H1 (cell line): ENCODE data around the gene DOHH. TPM values are rescaled to one million over a fixed set of nuclear protein-coding genes. Genes with fewer than 3 reads are reported as not detected.
A peak's percentile ranks its signal among the peaks of the same experiment; 100 is the strongest.

Experiments used
- CTCF ChIA-PET: fragments of 300-600 bp; sonication (Branson Sonifier 250); formaldehyde crosslinking; loops from one replicate; lab custom pipeline; 2021; ENCODE audit not compliant: partially characterized antibody; lab: Charles Lee
- POLR2A ChIA-PET: fragments of 300-600 bp; sonication (Branson Sonifier 250); formaldehyde crosslinking; loops from one replicate; lab custom pipeline; 2021; ENCODE audit warnings: inconsistent platforms; ENCODE audit not compliant: partially characterized antibody; lab: Charles Lee
- DNase-seq, 2 experiments: peaks; one replicate each; pipeline versions ENCODE4 v3.0.0 to v3.0.0-alpha.2; 2010 to 2022; ENCODE audit warnings: low spot score in 2 of 2, low read depth in 1 of 2, mixed read lengths in 1 of 2
- FAIRE-seq: peaks from 2 replicates; lab custom pipeline; 2011; peaks lifted over from hg19 to GRCh38; lab: Jason Lieb, UNC
- H2AFZ ChIP-seq: 2 replicates; pipeline ENCODE4 v1.8.1; 2012; ENCODE audit warnings: low read length, inconsistent platforms
- H2AK5ac ChIP-seq: 2 replicates; pipeline ENCODE4 v1.6.1; 2013; ENCODE audit warnings: low read depth, low read length
- H2BK120ac ChIP-seq: replicated peaks from 2 replicates; pipeline ENCODE3; 2013; ENCODE audit warnings: low read depth, low read length, inconsistent platforms
- H2BK12ac ChIP-seq: 2 replicates; pipeline ENCODE4 v1.6.1; 2013; ENCODE audit warnings: low read depth, low read length
- H2BK15ac ChIP-seq: 2 replicates; pipeline ENCODE4 v1.6.1; 2013; ENCODE audit warnings: low read length
- H2BK20ac ChIP-seq: 2 replicates; pipeline ENCODE4 v1.6.1; 2013; ENCODE audit warnings: low read length
- H2BK5ac ChIP-seq: 2 replicates; pipeline ENCODE4 v1.6.1; 2013; ENCODE audit warnings: low read depth, low read length
- H3K14ac ChIP-seq: 2 replicates; pipeline ENCODE4 v1.6.1; 2013; ENCODE audit warnings: inconsistent platforms; ENCODE audit not compliant: insufficient read length
- H3K18ac ChIP-seq: 2 replicates; pipeline ENCODE4 v1.6.1; 2013; ENCODE audit warnings: low read length; ENCODE audit errors: extremely low read depth
- H3K23ac ChIP-seq: 2 replicates; pipeline ENCODE4 v1.6.1; 2013; ENCODE audit warnings: inconsistent platforms; ENCODE audit not compliant: insufficient read length
- H3K23me2 ChIP-seq: 2 replicates; pipeline ENCODE4 v1.6.1; 2013; ENCODE audit warnings: low read depth, low read length
- H3K27ac ChIP-seq: 2 replicates; pipeline ENCODE4 v1.6.1; 2011; ENCODE audit warnings: low read depth, low read length, inconsistent platforms
- H3K27me3 ChIP-seq, 4 experiments: replicated peaks in 1 of 4; 1 replicate in 1 of 4; 2 replicates in 3 of 4; pipeline versions ENCODE4 v1.6.1 to v1.8.1; 2011 to 2013; ENCODE audit warnings: low read length in 3 of 4, mild to moderate bottlenecking in 3 of 4, inconsistent platforms in 2 of 4, mixed read lengths in 2 of 4, moderate library complexity in 1 of 4; ENCODE audit not compliant: control insufficient read depth in 3 of 4, insufficient read depth in 3 of 4; ENCODE audit errors: extremely low read depth in 1 of 4
- H3K36me3 ChIP-seq, 4 experiments: 2 replicates each; pipeline versions ENCODE4 v1.6.1 to v1.8.1; 2011 to 2013; ENCODE audit warnings: mild to moderate bottlenecking in 4 of 4, low read length in 3 of 4, moderate library complexity in 2 of 4, control low read depth in 1 of 4, inconsistent platforms in 1 of 4; ENCODE audit not compliant: insufficient read depth in 4 of 4, control insufficient read depth in 2 of 4
- H3K4ac ChIP-seq: replicated peaks from 2 replicates; pipeline ENCODE3; 2013; ENCODE audit warnings: low read length, low read depth, mixed read lengths, inconsistent platforms; ENCODE audit not compliant: insufficient read length
- H3K4me1 ChIP-seq, 4 experiments: replicated peaks in 1 of 4; 1 replicate in 1 of 4; 2 replicates in 3 of 4; pipeline versions ENCODE4 v1.6.1 to v1.8.1; 2011 to 2013; ENCODE audit warnings: low read length in 3 of 4, inconsistent platforms in 2 of 4, mixed read lengths in 1 of 4; ENCODE audit not compliant: insufficient read depth in 4 of 4, control insufficient read depth in 3 of 4
- H3K4me2 ChIP-seq, 2 experiments: 2 replicates each; pipeline versions ENCODE4 v1.6.1 to v1.8.1; 2011 to 2013; ENCODE audit warnings: low read depth in 2 of 2, low read length in 2 of 2, control low read depth in 1 of 2, inconsistent platforms in 1 of 2, mild to moderate bottlenecking in 1 of 2; ENCODE audit not compliant: insufficient read depth in 1 of 2
- H3K4me3 ChIP-seq, 4 experiments: fragments of 200-600, 300-600 bp in 1 of 4; sonication (generic), shearing (Covaris generic), sonication (Bioruptor Twin) in 1 of 4; 2 replicates each; pipeline versions ENCODE4 v1.5.1 to v1.8.1; 2011 to 2016; ENCODE audit warnings: low read length in 4 of 4, low read depth in 3 of 4, control low read depth in 2 of 4, inconsistent platforms in 2 of 4, mild to moderate bottlenecking in 2 of 4, mixed read lengths in 1 of 4, moderate library complexity in 1 of 4; ENCODE audit not compliant: insufficient read depth in 2 of 4; ENCODE audit errors: extremely low read depth in 1 of 4
- H3K56ac ChIP-seq: replicated peaks from 2 replicates; pipeline ENCODE3; 2013; ENCODE audit warnings: low read depth, mild to moderate bottlenecking, mixed read lengths, low read length, inconsistent platforms; ENCODE audit not compliant: insufficient read length
- H3K79me1 ChIP-seq: 2 replicates; pipeline ENCODE4 v1.6.1; 2013; ENCODE audit warnings: low read depth, low read length, control low read depth
- H3K79me2 ChIP-seq, 2 experiments: 2 replicates each; pipeline versions ENCODE4 v1.6.1 to v1.8.1; 2012 to 2013; ENCODE audit warnings: low read length in 2 of 2, mild to moderate bottlenecking in 2 of 2, inconsistent platforms in 1 of 2; ENCODE audit not compliant: insufficient read depth in 2 of 2, control insufficient read depth in 1 of 2
- H3K9ac ChIP-seq, 4 experiments: replicated peaks in 1 of 4; 1 replicate in 1 of 4; 2 replicates in 3 of 4; pipeline versions ENCODE4 v1.6.1 to v1.8.1; 2011 to 2013; ENCODE audit warnings: low read depth in 3 of 4, low read length in 3 of 4, control low read depth in 2 of 4, mild to moderate bottlenecking in 2 of 4, moderate library complexity in 2 of 4, inconsistent platforms in 1 of 4; ENCODE audit errors: extremely low read depth in 1 of 4
- H3K9me3 ChIP-seq, 2 experiments: 2 replicates each; pipeline versions ENCODE4 v1.6.1 to v1.8.1; 2012 to 2013; ENCODE audit warnings: mild to moderate bottlenecking in 2 of 2, moderate library complexity in 2 of 2, control low read depth in 1 of 2, inconsistent platforms in 1 of 2, low read depth in 1 of 2, low read length in 1 of 2, mixed read lengths in 1 of 2; ENCODE audit not compliant: insufficient read depth in 2 of 2
- H4K20me1 ChIP-seq, 2 experiments: replicated peaks in 1 of 2; 2 replicates each; pipeline versions ENCODE3 to v1.8.1; 2011 to 2013; ENCODE audit warnings: inconsistent platforms in 2 of 2, low read length in 2 of 2, mild to moderate bottlenecking in 1 of 2; ENCODE audit not compliant: insufficient read depth in 2 of 2, control insufficient read depth in 1 of 2
- H4K5ac ChIP-seq: 2 replicates; pipeline ENCODE4 v1.6.1; 2013; ENCODE audit warnings: low read length, low read depth, mixed read lengths, inconsistent platforms; ENCODE audit not compliant: insufficient read length
- H4K8ac ChIP-seq: 2 replicates; pipeline ENCODE4 v1.8.0; 2013; ENCODE audit warnings: mild to moderate bottlenecking, moderate library complexity, low read length, inconsistent platforms; ENCODE audit not compliant: insufficient read depth; ENCODE audit errors: extremely low read depth
- H4K91ac ChIP-seq: replicated peaks from 2 replicates; pipeline ENCODE3; 2013; ENCODE audit warnings: low read length, mixed read lengths, inconsistent platforms; ENCODE audit not compliant: insufficient read length
- EGR1 ChIP-seq: IDR thresholded peaks from 2 replicates; pipeline ENCODE4 v1.6.1; 2011; ENCODE audit warnings: low read depth, low read length, borderline replicate concordance
- WGBS, 2 experiments: shearing (Covaris generic) in 1 of 2; methylation state at CpG; one replicate each; pipeline versions ENCODE4 v1.1.6 to v1.1.7; 2013 to 2015; ENCODE audit warnings: low lambda C conversion rate in 2 of 2, mixed read lengths in 2 of 2, inconsistent platforms in 1 of 2, low coverage in 1 of 2, missing lambda C conversion rate in 1 of 2; ENCODE audit not compliant: insufficient replicate concordance in 2 of 2, insufficient coverage in 1 of 2, insufficient read length in 1 of 2; ENCODE audit errors: extremely low coverage in 1 of 2, missing lambda C conversion rate in 1 of 2; 5-methylcytosine and 5-hydroxymethylcytosine counted together
- polyA plus RNA-seq, 7 experiments: library from polyadenylated mRNA; depleted of rRNA in 3 of 7; stranded (reverse) in 5 of 7; unstranded in 2 of 7; fragments of >200 nt in 5 of 7; fragments of 200-250 nt in 2 of 7; gene quantifications; 1 replicate in 5 of 7; 2 replicates in 1 of 7; 4 replicates in 1 of 7; pipeline versions ENCODE4 v1.2.1 to v1.2.3, GENCODE V29; 2011 to 2013; ENCODE audit warnings: missing spikeins in 2 of 7, mixed read lengths in 2 of 7
- total RNA-seq: library from RNA; stranded (reverse); fragmentation: NEBNext Ultra II Directional; extraction: Animal tissue kit (Norgen Biotek cat#: 25700); gene quantifications from 2 replicates; pipeline ENCODE4 v1.2.1, GENCODE V29; 2021
- TF ChIP-seq, protein P1 (sequence below): IDR thresholded peaks from 2 replicates; pipeline ENCODE4 v1.6.1; 2011; ENCODE audit warnings: low read depth, mild to moderate bottlenecking, low read length; ENCODE audit not compliant: insufficient read depth
- TF ChIP-seq, protein P2 (sequence below): IDR thresholded peaks from 2 replicates; pipeline ENCODE4 v1.6.1; 2012; ENCODE audit warnings: low read length, inconsistent platforms

DOHH gene
- total and polyA plus RNA-seq, 2 of the 8 experiments (the other 6 are each of a cell fraction or from before 2014, with no cell fraction given), result 7.3 to 17.7 TPM

DNA sequence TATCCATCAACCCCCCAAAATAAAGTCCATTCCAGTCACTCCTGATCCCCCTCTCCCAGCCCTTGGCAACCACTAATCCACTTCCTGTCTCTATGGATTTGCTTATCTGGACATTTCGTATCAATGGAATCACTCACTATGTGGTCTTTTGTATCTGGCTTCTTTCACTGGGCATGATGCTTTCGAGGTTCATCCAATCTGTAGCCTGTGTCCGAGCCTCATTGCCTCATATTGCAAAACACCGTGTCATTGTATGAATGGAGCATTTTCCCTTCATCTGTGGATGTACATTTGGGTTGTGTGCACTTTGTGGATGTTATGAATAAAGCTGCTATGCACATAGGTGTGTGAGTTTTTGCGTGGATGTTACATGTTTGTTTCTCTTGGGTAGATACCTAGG lies 4.3 kb upstream of the DOHH start:
- TF ChIP-seq, protein P1, sequence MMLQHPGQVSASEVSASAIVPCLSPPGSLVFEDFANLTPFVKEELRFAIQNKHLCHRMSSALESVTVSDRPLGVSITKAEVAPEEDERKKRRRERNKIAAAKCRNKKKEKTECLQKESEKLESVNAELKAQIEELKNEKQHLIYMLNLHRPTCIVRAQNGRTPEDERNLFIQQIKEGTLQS, result no peak
- TF ChIP-seq, protein P2, sequence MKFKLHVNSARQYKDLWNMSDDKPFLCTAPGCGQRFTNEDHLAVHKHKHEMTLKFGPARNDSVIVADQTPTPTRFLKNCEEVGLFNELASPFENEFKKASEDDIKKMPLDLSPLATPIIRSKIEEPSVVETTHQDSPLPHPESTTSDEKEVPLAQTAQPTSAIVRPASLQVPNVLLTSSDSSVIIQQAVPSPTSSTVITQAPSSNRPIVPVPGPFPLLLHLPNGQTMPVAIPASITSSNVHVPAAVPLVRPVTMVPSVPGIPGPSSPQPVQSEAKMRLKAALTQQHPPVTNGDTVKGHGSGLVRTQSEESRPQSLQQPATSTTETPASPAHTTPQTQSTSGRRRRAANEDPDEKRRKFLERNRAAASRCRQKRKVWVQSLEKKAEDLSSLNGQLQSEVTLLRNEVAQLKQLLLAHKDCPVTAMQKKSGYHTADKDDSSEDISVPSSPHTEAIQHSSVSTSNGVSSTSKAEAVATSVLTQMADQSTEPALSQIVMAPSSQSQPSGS, result no peak
- TF ChIP-seq EGR1, result no peak
- no peaks in the 10 kb centered on the region for H3K27me3 ChIP-seq

More for the DNA sequence above, 4.3 kb upstream of the DOHH start:
- Histone ChIP-seq H3K79me1 (peaks cover 18% of the 10 kb centered on the region), H2BK15ac (peak overlapping the region; percentile 50; the same call in 1 of the 2 replicates), H3K4me3 (0 out of 8 replicates have a peak overlapping the region, but pooled peaks of 1 of the 4 experiments have one; percentile 98), H2AFZ (no peak overlapping the region), H3K9ac (peak overlapping the region in 1 of 4 experiments; percentile 4; a peak in 1 of 7 replicates), H2BK12ac (peak overlapping the region; percentile 21; the same call in 1 of the 2 replicates), H3K79me2 (peaks cover 0 to 21% of the 10 kb centered on the region in 2 experiments; a peak in 2 of 4 replicates), H4K8ac (no peak overlapping the region), H4K20me1 (peaks cover 10 to 15% of the 10 kb centered on the region in 2 experiments), H3K14ac (no peak overlapping the region), H3K18ac (no peak overlapping the region), H3K23me2 (peaks cover 23% of the 10 kb centered on the region), H4K5ac (no peak overlapping the region), H3K56ac (no peak overlapping the region), H3K4me1 (peaks cover 0 to 9% (median 7%) of the 10 kb centered on the region in 4 experiments; a peak in 5 of 7 replicates), H3K36me3 (no peaks in the 10 kb centered on the region; a peak in 2 of 8 replicates), H3K9me3 (no peaks in the 10 kb centered on the region), H2BK20ac (peak overlapping the region; percentile 24), H3K23ac (no peak overlapping the region), H4K91ac (peak overlapping the region; percentile 58), H3K4me2 (peak overlapping the region in 1 of 2 experiments; percentile 59; a peak in 1 of 4 replicates), H2BK5ac (no peak overlapping the region; the same call in 1 of the 2 replicates), H3K27ac (no peak overlapping the region; the same call in 1 of the 2 replicates), H2BK120ac (peak overlapping the region; percentile 4), H2AK5ac (no peak overlapping the region; the same call in 1 of the 2 replicates), H3K4ac (no peak overlapping the region)
- DNase-seq (no peak), FAIRE-seq (no peak)
- 88% methylated on average over 5 of the region's 5 CpGs; no CpG with 5 or more reads in 1 of the 2 experiments for WGBS, 2 experiments
- CTCF ChIA-PET, result interaction anchor here (1.0 to 1.5 kb wide), 3 partner anchors 16 to 197 kb away, joined by 3 read pairs; no protein-coding TSS in a partner anchor
- POLR2A ChIA-PET, result interaction anchor here (0.7 to 6.1 kb wide), 3 partner anchors 10 to 483 kb away, joined by 3 to 58 read pairs (median 3); no protein-coding TSS in a partner anchor
